Trophoblast cell (in vitro differentiated cells and primary cell): Measurements from ENCODE around the gene SPATA17.

ENCODE experiments used
- DNase-seq, 2 donors: peaks; one replicate each; pipeline ENCODE4 v3.0.0-alpha.2; 2016
- H2AFZ ChIP-seq: 2 replicates; pipeline ENCODE4 v1.6.1; 2013; ENCODE audit warnings: low read length, moderate library complexity, mild to moderate bottlenecking; ENCODE audit not compliant: insufficient read depth, poor library complexity
- H2AK5ac ChIP-seq: 2 replicates; pipeline ENCODE4 v1.6.1; 2013; ENCODE audit warnings: mild to moderate bottlenecking, low read length
- H2BK120ac ChIP-seq: 2 replicates; pipeline ENCODE4 v1.6.1; 2013; ENCODE audit warnings: low read length, mild to moderate bottlenecking, moderate library complexity; ENCODE audit not compliant: insufficient read depth, poor library complexity
- H2BK12ac ChIP-seq: 2 replicates; pipeline ENCODE4 v1.6.1; 2013; ENCODE audit warnings: mild to moderate bottlenecking, low read length, moderate library complexity
- H2BK5ac ChIP-seq: 2 replicates; pipeline ENCODE4 v1.6.1; 2013; ENCODE audit warnings: low read length, low read depth, moderate library complexity, mild to moderate bottlenecking; ENCODE audit not compliant: poor library complexity
- H3K14ac ChIP-seq: 2 replicates; pipeline ENCODE4 v1.6.1; 2013; ENCODE audit warnings: mild to moderate bottlenecking, low read length
- H3K18ac ChIP-seq: 2 replicates; pipeline ENCODE4 v1.6.1; 2013; ENCODE audit warnings: mild to moderate bottlenecking, low read length
- H3K23ac ChIP-seq: 2 replicates; pipeline ENCODE4 v1.6.1; 2013; ENCODE audit warnings: low read length
- H3K27ac ChIP-seq: 2 replicates; pipeline ENCODE4 v1.5.1; 2013; ENCODE audit warnings: low read depth, mild to moderate bottlenecking, inconsistent platforms, low read length, moderate library complexity
- H3K27me3 ChIP-seq: 2 replicates; pipeline ENCODE4 v1.6.1; 2013; ENCODE audit warnings: inconsistent platforms, mild to moderate bottlenecking, low read length, moderate library complexity; ENCODE audit not compliant: insufficient read depth
- H3K36me3 ChIP-seq, 2 experiments: 1 replicate in 1 of 2; 2 replicates in 1 of 2; pipeline ENCODE4 v1.6.1; 2013; ENCODE audit warnings: low read length in 2 of 2, mild to moderate bottlenecking in 2 of 2, moderate library complexity in 1 of 2; ENCODE audit not compliant: insufficient read depth in 2 of 2, control insufficient read depth in 1 of 2
- H3K4ac ChIP-seq: 2 replicates; pipeline ENCODE4 v1.6.1; 2013; ENCODE audit warnings: low read depth, mild to moderate bottlenecking, low read length, moderate library complexity
- H3K4me1 ChIP-seq, 2 experiments: 1 replicate in 1 of 2; 2 replicates in 1 of 2; pipeline ENCODE4 v1.6.1; 2013; ENCODE audit warnings: low read length in 2 of 2, mild to moderate bottlenecking in 2 of 2, moderate library complexity in 1 of 2; ENCODE audit not compliant: insufficient read depth in 2 of 2, control insufficient read depth in 1 of 2
- H3K4me2 ChIP-seq: 2 replicates; pipeline ENCODE4 v1.6.1; 2013; ENCODE audit warnings: inconsistent platforms, mild to moderate bottlenecking, low read length, moderate library complexity
- H3K4me3 ChIP-seq: 2 replicates; pipeline ENCODE4 v1.5.1; 2013; ENCODE audit warnings: mild to moderate bottlenecking, low read depth, low read length, inconsistent platforms
- H3K79me1 ChIP-seq: one replicate; pipeline ENCODE4 v1.6.1; 2013; ENCODE audit warnings: low read length
- H3K79me2 ChIP-seq: 2 replicates; pipeline ENCODE4 v1.6.1; 2013; ENCODE audit warnings: low read length, mild to moderate bottlenecking; ENCODE audit not compliant: control insufficient read depth, insufficient read depth, poor library complexity
- H3K9ac ChIP-seq: 2 replicates; pipeline ENCODE4 v1.6.1; 2013; ENCODE audit warnings: mild to moderate bottlenecking, low read length
- H3K9me3 ChIP-seq: 2 replicates; pipeline ENCODE4 v1.6.1; 2013; ENCODE audit warnings: low read depth, mild to moderate bottlenecking, control low read depth, inconsistent platforms, low read length; ENCODE audit not compliant: insufficient read depth
- H4K12ac ChIP-seq: 2 replicates; pipeline ENCODE4 v1.6.1; 2013; ENCODE audit warnings: low read depth, mild to moderate bottlenecking, low read length, moderate library complexity
- H4K8ac ChIP-seq: 2 replicates; pipeline ENCODE4 v1.6.1; 2013; ENCODE audit warnings: low read depth, mild to moderate bottlenecking, low read length, moderate library complexity
- H4K91ac ChIP-seq: one replicate; pipeline ENCODE4 v1.6.1; 2013; ENCODE audit warnings: low read depth, mild to moderate bottlenecking, low read length, moderate library complexity
- WGBS: extraction: QIAGEN DNeasy Blood & Tissue Kit; methylation state at CpG from one replicate; pipeline ENCODE4 v1.1.7; 2013; ENCODE audit warnings: missing lambda C conversion rate; ENCODE audit not compliant: insufficient read length, insufficient coverage; ENCODE audit errors: extremely low coverage; 5-methylcytosine and 5-hydroxymethylcytosine counted together

The SPATA17 gene

DNA sequence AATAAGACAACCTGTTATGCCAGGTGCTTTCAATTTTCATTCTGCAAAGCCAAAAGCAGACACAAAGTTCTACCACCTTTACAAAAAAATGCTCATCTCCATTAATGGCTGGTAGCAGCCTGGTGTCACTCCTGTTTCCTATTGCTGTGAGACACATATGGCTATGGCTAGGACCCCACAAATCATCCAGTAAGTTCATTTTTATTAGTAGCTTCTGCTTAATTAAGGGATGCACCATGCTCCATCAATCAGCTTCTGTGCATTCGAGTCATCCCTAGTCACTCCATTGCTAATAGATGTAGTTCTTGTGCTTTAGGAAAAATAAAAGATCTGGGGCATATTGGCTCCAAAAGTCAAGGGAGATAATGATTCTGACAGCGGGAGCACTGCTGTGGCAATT, 257.2 kb downstream of the SPATA17 start:
- no peak overlapping the region for H3K27ac ChIP-seq
- H2BK5ac ChIP-seq = no peak overlapping the region
- no peak overlapping the region for H3K18ac ChIP-seq
- no peak overlapping the region for H3K9ac ChIP-seq
- no peak overlapping the region for H3K14ac ChIP-seq
- no peak overlapping the region for H2BK12ac ChIP-seq
- no peaks in the 10 kb centered on the region for H3K4me1 ChIP-seq
- H2AK5ac ChIP-seq = no peak overlapping the region
- H2BK120ac ChIP-seq = no peak overlapping the region
- no peak for DNase-seq
- H3K23ac ChIP-seq = no peak overlapping the region
- no peak overlapping the region for H3K4ac ChIP-seq
- H3K4me2 ChIP-seq = no peak overlapping the region
- no peaks in the 10 kb centered on the region for H3K9me3 ChIP-seq
- no peaks in the 10 kb centered on the region for H3K79me2 ChIP-seq
- H4K12ac ChIP-seq = no peak overlapping the region
- no peaks in the 10 kb centered on the region for H3K79me1 ChIP-seq
- no peak overlapping the region for H4K8ac ChIP-seq
- H3K4me3 ChIP-seq = no peak overlapping the region
- no peaks in the 10 kb centered on the region for H3K36me3 ChIP-seq
- no CpG with 5 or more reads among the region's 2 CpGs for WGBS
- H4K91ac ChIP-seq = no peak overlapping the region
- no peak overlapping the region for H2AFZ ChIP-seq
- no peaks in the 10 kb centered on the region for H3K27me3 ChIP-seq

DNA sequence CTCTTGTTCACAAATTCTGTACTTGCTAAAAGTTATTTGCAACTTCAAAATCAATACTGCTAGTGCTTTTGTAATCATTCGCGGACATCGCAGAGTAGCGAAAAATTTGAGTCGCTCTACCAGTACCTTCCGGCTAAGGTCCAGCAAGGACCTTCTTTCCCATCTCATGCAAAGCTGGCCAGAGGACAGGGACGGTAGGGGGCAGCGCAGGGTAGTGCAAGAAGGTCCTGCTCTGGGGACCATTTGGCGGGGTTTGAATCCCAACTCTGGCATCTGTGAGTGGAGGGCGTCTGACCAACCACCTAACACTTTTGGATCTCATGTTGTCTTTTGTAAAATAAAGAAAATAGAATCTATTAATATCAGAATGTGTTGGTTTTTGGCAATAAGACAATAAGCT, 258.3 kb downstream of the SPATA17 start:
- H3K4me2 ChIP-seq = no peak overlapping the region
- no peak overlapping the region for H4K12ac ChIP-seq
- H4K91ac ChIP-seq = no peak overlapping the region
- no CpG with 5 or more reads among the region's 10 CpGs for WGBS
- no peak overlapping the region for H2BK12ac ChIP-seq
- H3K79me1 ChIP-seq = no peaks in the 10 kb centered on the region
- H2AFZ ChIP-seq = no peak overlapping the region
- no peak overlapping the region for H2BK120ac ChIP-seq
- H3K79me2 ChIP-seq = no peaks in the 10 kb centered on the region
- no peak overlapping the region for H2AK5ac ChIP-seq
- H3K4me3 ChIP-seq = no peak overlapping the region
- no peak overlapping the region for H2BK5ac ChIP-seq
- DNase-seq = peak; percentile 6 to 47
- H3K9ac ChIP-seq = no peak overlapping the region
- no peak overlapping the region for H3K23ac ChIP-seq
- no peaks in the 10 kb centered on the region for H3K9me3 ChIP-seq
- no peaks in the 10 kb centered on the region for H3K4me1 ChIP-seq
- H3K27ac ChIP-seq = no peak overlapping the region
- no peaks in the 10 kb centered on the region for H3K36me3 ChIP-seq
- H3K14ac ChIP-seq = no peak overlapping the region
- H3K4ac ChIP-seq = no peak overlapping the region
- H3K27me3 ChIP-seq = no peaks in the 10 kb centered on the region
- no peak overlapping the region for H3K18ac ChIP-seq
- no peak overlapping the region for H4K8ac ChIP-seq

DNA sequence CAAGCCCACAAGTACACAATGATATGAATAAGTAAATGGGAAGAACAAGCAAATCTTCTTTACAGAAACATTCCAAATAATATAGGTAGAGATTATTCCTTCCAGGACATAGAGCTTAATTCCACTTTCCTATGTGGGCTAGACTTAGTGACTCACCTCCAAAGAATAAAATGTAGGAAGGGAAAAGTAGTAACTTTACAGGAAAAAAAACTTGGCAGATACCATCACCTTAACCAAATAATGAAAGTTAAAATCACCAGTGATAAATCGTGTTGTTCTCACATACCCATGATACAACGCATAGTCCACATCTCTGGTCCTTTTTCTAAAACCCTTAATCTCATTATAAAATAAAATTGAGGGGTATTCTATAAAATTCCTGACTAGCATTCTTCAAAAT, 260.8 kb downstream of the SPATA17 start:
- Histone ChIP-seq H3K9me3 (no peaks in the 10 kb centered on the region), H3K36me3 (no peaks in the 10 kb centered on the region), H4K91ac (no peak overlapping the region), H2BK12ac (no peak overlapping the region), H3K14ac (no peak overlapping the region), H3K79me1 (no peaks in the 10 kb centered on the region), H2BK5ac (no peak overlapping the region), H3K27me3 (no peaks in the 10 kb centered on the region), H4K8ac (no peak overlapping the region), H4K12ac (no peak overlapping the region), H3K4ac (no peak overlapping the region), H2BK120ac (no peak overlapping the region), H2AFZ (no peak overlapping the region), H3K4me1 (no peaks in the 10 kb centered on the region), H3K9ac (no peak overlapping the region), H3K23ac (no peak overlapping the region), H3K4me3 (no peak overlapping the region), H3K27ac (no peak overlapping the region), H3K4me2 (no peak overlapping the region), H2AK5ac (no peak overlapping the region), H3K18ac (no peak overlapping the region), H3K79me2 (no peaks in the 10 kb centered on the region)
- no CpG with 5 or more reads among the region's 2 CpGs for WGBS
- DNase-seq = no peak

GRCh38 chr1:217892750-217893149, 261.6 kb downstream of the SPATA17 start:
- Histone ChIP-seq H3K36me3 (no peaks in the 10 kb centered on the region), H2BK5ac (no peak overlapping the region), H3K18ac (no peak overlapping the region), H3K79me1 (no peaks in the 10 kb centered on the region), H3K79me2 (no peaks in the 10 kb centered on the region), H3K4me3 (no peak overlapping the region), H4K91ac (no peak overlapping the region), H4K8ac (no peak overlapping the region), H3K27ac (no peak overlapping the region), H4K12ac (no peak overlapping the region), H3K9ac (no peak overlapping the region), H2AFZ (no peak overlapping the region), H2BK120ac (no peak overlapping the region), H3K4me2 (no peak overlapping the region), H2BK12ac (no peak overlapping the region), H3K14ac (no peak overlapping the region), H2AK5ac (no peak overlapping the region), H3K4me1 (no peaks in the 10 kb centered on the region), H3K27me3 (no peaks in the 10 kb centered on the region), H3K4ac (no peak overlapping the region), H3K23ac (no peak overlapping the region), H3K9me3 (no peaks in the 10 kb centered on the region)
- WGBS = no CpG with 5 or more reads among the region's 3 CpGs
- no peak for DNase-seq
